Karpas-422 (cell line): ENCODE results near the gene SDK1. TPM values are rescaled to one million over a fixed set of nuclear protein-coding genes. Genes with fewer than 3 reads are reported as not detected.

ENCODE experiments used
- DNase-seq: peaks from one replicate; pipeline ENCODE4 v3.0.0-alpha.2; 2015
- H2AFZ ChIP-seq: fragments of 200-600 bp; sonication (generic); 2 replicates; pipeline ENCODE4 v1.6.1; 2014; ENCODE audit warnings: antibody characterized with exemption, low read length, mixed read lengths
- H3K27ac ChIP-seq: fragments of 200-600 bp; sonication (generic); 2 replicates; pipeline ENCODE4 v1.5.1; 2014; ENCODE audit warnings: mild to moderate bottlenecking, low read length, moderate library complexity
- H3K27me3 ChIP-seq: fragments of 200-600 bp; sonication (generic); 2 replicates; pipeline ENCODE4 v1.6.1; 2014; ENCODE audit warnings: low read length, mixed read lengths
- H3K36me3 ChIP-seq: fragments of 200-600 bp; sonication (generic); 2 replicates; pipeline ENCODE4 v1.6.1; 2014; ENCODE audit warnings: low read length, mixed read lengths; ENCODE audit not compliant: insufficient read depth
- H3K4me1 ChIP-seq: fragments of 200-600 bp; sonication (generic); 2 replicates; pipeline ENCODE4 v1.6.1; 2014; ENCODE audit warnings: mild to moderate bottlenecking, low read length, mixed read lengths
- H3K4me2 ChIP-seq: fragments of 200-600 bp; sonication (generic); 2 replicates; pipeline ENCODE4 v1.6.1; 2014; ENCODE audit warnings: low read length, low read depth, mild to moderate bottlenecking; ENCODE audit not compliant: poor library complexity, severe bottlenecking
- H3K4me3 ChIP-seq: fragments of 200-600 bp; sonication (generic); 2 replicates; pipeline ENCODE4 v1.5.1; 2014; ENCODE audit warnings: mild to moderate bottlenecking, antibody characterized with exemption, low read length, mixed read lengths
- H3K79me2 ChIP-seq: fragments of 200-600 bp; sonication (generic); 2 replicates; pipeline ENCODE4 v1.6.1; 2014; ENCODE audit warnings: mild to moderate bottlenecking, low read length, mixed read lengths
- H3K9ac ChIP-seq: fragments of 200-600 bp; sonication (generic); 2 replicates; pipeline ENCODE4 v1.6.0; 2014; ENCODE audit warnings: low read length
- H3K9me2 ChIP-seq: fragments of 200-600 bp; sonication (generic), shearing (Covaris generic); replicated peaks from 2 replicates; pipeline ENCODE4 v1.6.0; 2014; ENCODE audit warnings: mild to moderate bottlenecking, low read length, moderate library complexity; ENCODE audit not compliant: insufficient read depth
- H3K9me3 ChIP-seq: fragments of 300-700, 200-600 bp; sonication (generic); 2 replicates; pipeline ENCODE4 v1.6.1; 2014; ENCODE audit warnings: low read length, mixed read lengths
- H4K20me1 ChIP-seq: fragments of 200-600 bp; sonication (generic); 2 replicates; pipeline ENCODE4 v1.6.1; 2014; ENCODE audit warnings: mild to moderate bottlenecking, antibody characterized with exemption, low read length, low read depth; ENCODE audit not compliant: insufficient read depth
- total RNA-seq: library from RNA; depleted of rRNA; stranded (reverse); fragments of >200 nt; shearing (Covaris generic); gene quantifications from 2 replicates; pipeline ENCODE4 v1.2.3, GENCODE V29; 2014; ENCODE audit warnings: low replicate concordance

Gene SDK1
- total RNA-seq, 1 experiment from 2014 or later, result not detected

- Histone ChIP-seq H3K79me2 (no peaks in the 10 kb centered on the region), H3K9ac (no peak overlapping the region), H3K9me2 (no peaks in the 10 kb centered on the region), H3K4me2 (no peak overlapping the region), H3K36me3 (no peaks in the 10 kb centered on the region), H4K20me1 (no peaks in the 10 kb centered on the region), H3K27ac (no peak overlapping the region), H3K4me1 (0 out of 2 replicates have a peak, but pooled peaks cover 3% of the 10 kb centered on the region), H2AFZ (no peak overlapping the region), H3K27me3 (no peaks in the 10 kb centered on the region), H3K4me3 (no peak overlapping the region), H3K9me3 (no peaks in the 10 kb centered on the region)
- no peak for DNase-seq
These were observed 232.0 kb downstream of the SDK1 start for GRCh38 chr7:3533040-3533439.

GRCh38 chr7:3537210-3537875, 236.3 kb downstream of the SDK1 start:
- Histone ChIP-seq H2AFZ (no peak overlapping the region), H3K4me2 (no peak overlapping the region), H3K9ac (no peak overlapping the region), H3K4me3 (no peak overlapping the region), H3K27ac (no peak overlapping the region), H3K9me2 (no peaks in the 10 kb centered on the region), H3K9me3 (no peaks in the 10 kb centered on the region), H3K4me1 (0 out of 2 replicates have a peak, but pooled peaks cover 3% of the 10 kb centered on the region), H4K20me1 (no peaks in the 10 kb centered on the region), H3K79me2 (no peaks in the 10 kb centered on the region), H3K36me3 (no peaks in the 10 kb centered on the region), H3K27me3 (no peaks in the 10 kb centered on the region)
- DNase-seq, result no peak

- DNase-seq, result no peak
- Histone ChIP-seq H3K4me3 (no peak overlapping the region), H2AFZ (no peak overlapping the region), H3K27me3 (no peaks in the 10 kb centered on the region), H3K36me3 (no peaks in the 10 kb centered on the region), H3K4me2 (no peak overlapping the region), H3K9ac (no peak overlapping the region), H3K9me3 (no peaks in the 10 kb centered on the region), H4K20me1 (no peaks in the 10 kb centered on the region), H3K79me2 (no peaks in the 10 kb centered on the region), H3K4me1 (0 out of 2 replicates have a peak, but pooled peaks cover 3% of the 10 kb centered on the region), H3K9me2 (no peaks in the 10 kb centered on the region), H3K27ac (no peak overlapping the region)
These were observed 237.0 kb downstream of the SDK1 start for GRCh38 chr7:3538041-3538440.

GRCh38 chr7:3540456-3541220, 239.6 kb downstream of the SDK1 start:
- H3K27ac ChIP-seq, result no peak overlapping the region
- H3K36me3 ChIP-seq, result no peaks in the 10 kb centered on the region
- H3K4me1 ChIP-seq, result no peaks in the 10 kb centered on the region
- no peaks in the 10 kb centered on the region for H3K27me3 ChIP-seq
- H3K9ac ChIP-seq, result no peak overlapping the region
- no peak overlapping the region for H2AFZ ChIP-seq
- H3K9me2 ChIP-seq, result no peaks in the 10 kb centered on the region
- no peaks in the 10 kb centered on the region for H4K20me1 ChIP-seq
- H3K79me2 ChIP-seq, result no peaks in the 10 kb centered on the region
- H3K4me3 ChIP-seq, result no peak overlapping the region
- no peak overlapping the region for H3K4me2 ChIP-seq
- no peak for DNase-seq
- no peaks in the 10 kb centered on the region for H3K9me3 ChIP-seq

- H3K36me3 ChIP-seq, result no peaks in the 10 kb centered on the region
- H3K4me2 ChIP-seq, result no peak overlapping the region
- DNase-seq, result no peak
- no peaks in the 10 kb centered on the region for H3K79me2 ChIP-seq
- H3K9ac ChIP-seq, result no peak overlapping the region
- no peak overlapping the region for H2AFZ ChIP-seq
- no peak overlapping the region for H3K4me3 ChIP-seq
- H3K9me3 ChIP-seq, result no peaks in the 10 kb centered on the region
- H3K9me2 ChIP-seq, result no peaks in the 10 kb centered on the region
- no peaks in the 10 kb centered on the region for H3K4me1 ChIP-seq
- no peaks in the 10 kb centered on the region for H4K20me1 ChIP-seq
- no peak overlapping the region for H3K27ac ChIP-seq
- no peaks in the 10 kb centered on the region for H3K27me3 ChIP-seq
These were observed 243.2 kb downstream of the SDK1 start for GRCh38 chr7:3544202-3544601.

- Histone ChIP-seq H3K9ac (no peak overlapping the region), H3K36me3 (no peaks in the 10 kb centered on the region), H3K4me3 (no peak overlapping the region), H3K79me2 (no peaks in the 10 kb centered on the region), H3K9me3 (no peaks in the 10 kb centered on the region), H3K4me1 (no peaks in the 10 kb centered on the region), H3K27ac (no peak overlapping the region), H2AFZ (no peak overlapping the region), H3K9me2 (no peaks in the 10 kb centered on the region), H3K4me2 (no peak overlapping the region), H3K27me3 (no peaks in the 10 kb centered on the region), H4K20me1 (no peaks in the 10 kb centered on the region)
- DNase-seq, result no peak
These were observed 247.8 kb downstream of the SDK1 start for GRCh38 chr7:3548815-3549214.

GRCh38 chr7:3549601-3550000, 248.5 kb downstream of the SDK1 start:
- no peak for DNase-seq
- no peaks in the 10 kb centered on the region for H3K36me3 ChIP-seq
- H4K20me1 ChIP-seq, result no peaks in the 10 kb centered on the region
- H3K4me3 ChIP-seq, result no peak overlapping the region
- no peak overlapping the region for H3K4me2 ChIP-seq
- no peaks in the 10 kb centered on the region for H3K9me2 ChIP-seq
- no peaks in the 10 kb centered on the region for H3K9me3 ChIP-seq
- no peak overlapping the region for H2AFZ ChIP-seq
- no peak overlapping the region for H3K27ac ChIP-seq
- H3K79me2 ChIP-seq, result no peaks in the 10 kb centered on the region
- H3K9ac ChIP-seq, result no peak overlapping the region
- no peaks in the 10 kb centered on the region for H3K27me3 ChIP-seq
- no peaks in the 10 kb centered on the region for H3K4me1 ChIP-seq

GRCh38 chr7:3551536-3551935, 250.5 kb downstream of the SDK1 start:
- Histone ChIP-seq H3K27ac (no peak overlapping the region), H4K20me1 (no peaks in the 10 kb centered on the region), H3K4me3 (no peak overlapping the region), H3K4me1 (no peaks in the 10 kb centered on the region), H3K9me3 (no peaks in the 10 kb centered on the region), H3K9ac (no peak overlapping the region), H3K79me2 (no peaks in the 10 kb centered on the region), H3K4me2 (no peak overlapping the region), H3K27me3 (no peaks in the 10 kb centered on the region), H2AFZ (no peak overlapping the region), H3K36me3 (no peaks in the 10 kb centered on the region), H3K9me2 (no peaks in the 10 kb centered on the region)
- DNase-seq, result no peak
